Central memory CD8-positive, alpha-beta T cell (primary cell): ENCODE data around the gene DNPEP.

ENCODE experiments used
- ATAC-seq: fragments of 150-1000 bp; cut with Tn5 transposase; replicated peaks from 2 replicates; pipeline ENCODE4 v1.10.0; 2022; ENCODE audit warnings: mild to moderate bottlenecking, moderate FRiP score, moderate number of reproducible peaks; ENCODE audit not compliant: poor library complexity, severe bottlenecking; ENCODE audit errors: extremely low read depth
- DNase-seq, 2 donors: peaks; one replicate each; pipeline ENCODE4 v3.0.0; 2021; ENCODE audit warnings: low spot score in 2 of 2
- H3K27ac Mint-ChIP-seq: one replicate; pipeline ENCODE4 v1.8.0; 2022; ENCODE audit warnings: low read depth, mild to moderate bottlenecking, moderate library complexity, mixed read lengths
- H3K27me3 Mint-ChIP-seq: one replicate; pipeline ENCODE4 v1.8.0; 2022; ENCODE audit warnings: mixed read lengths
- H3K36me3 Mint-ChIP-seq: one replicate; pipeline ENCODE4 v1.8.0; 2022; ENCODE audit warnings: mild to moderate bottlenecking, moderate library complexity, mixed read lengths; ENCODE audit not compliant: insufficient read depth
- H3K4me1 Mint-ChIP-seq: one replicate; pipeline ENCODE4 v1.8.0; 2022; ENCODE audit warnings: mixed read lengths
- H3K4me3 Mint-ChIP-seq: one replicate; pipeline ENCODE4 v1.8.0; 2022; ENCODE audit warnings: mild to moderate bottlenecking, moderate library complexity, mixed read lengths
- H3K9me3 Mint-ChIP-seq: one replicate; pipeline ENCODE4 v1.8.0; 2022; ENCODE audit warnings: mixed read lengths

Gene DNPEP

DNA sequence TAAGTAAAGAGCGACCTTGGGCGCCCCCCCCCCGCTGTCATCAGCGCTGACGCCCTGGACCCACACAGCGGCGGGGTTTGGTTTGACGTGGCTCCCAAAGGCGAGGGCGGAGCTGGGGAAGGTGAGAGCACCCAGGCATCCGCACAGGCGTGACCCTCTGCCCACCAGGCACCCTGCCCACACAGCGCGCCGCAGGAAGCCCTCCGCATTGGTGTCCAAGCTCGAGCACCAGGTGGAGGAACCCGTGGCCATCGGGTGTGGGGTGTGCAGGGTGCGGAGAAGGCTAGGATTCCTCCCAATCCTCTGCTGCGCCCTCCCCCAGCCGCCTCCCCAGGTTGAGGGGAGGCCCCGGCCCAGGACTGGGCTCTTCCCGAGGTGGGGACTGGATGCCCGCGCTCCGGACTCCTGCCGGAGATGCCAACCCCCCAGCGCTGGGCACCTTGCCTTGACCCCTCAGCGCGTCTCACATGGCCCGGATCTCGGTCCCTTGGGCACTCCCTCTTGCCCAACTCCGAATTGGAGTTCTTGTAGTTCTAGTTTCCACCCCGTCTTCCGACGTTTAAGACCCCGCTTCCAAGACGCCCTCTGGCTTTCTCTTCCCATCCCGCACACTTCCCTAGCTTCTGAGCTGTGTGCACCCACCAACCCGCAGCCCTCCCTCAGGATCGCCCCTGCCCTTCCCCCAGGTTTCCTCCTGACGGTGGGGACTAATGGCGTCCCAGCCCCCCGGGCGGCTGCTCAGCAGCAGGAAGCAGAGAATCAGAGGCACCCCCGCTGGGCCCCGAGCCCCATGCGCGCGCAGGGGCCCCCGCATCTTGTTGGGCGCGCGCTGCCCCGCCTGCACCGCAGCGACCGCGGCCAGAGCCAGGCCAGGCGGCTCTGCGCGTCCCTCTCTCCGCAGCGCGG is 29.3 kb downstream of the DNPEP start:
- Mint-ChIP-seq H3K27me3 (peaks cover 62% of the 10 kb centered on the region), H3K4me1 (no peaks in the 10 kb centered on the region), H3K4me3 (no peak overlapping the region), H3K9me3 (no peaks in the 10 kb centered on the region), H3K27ac (no peak overlapping the region), H3K36me3 (no peaks in the 10 kb centered on the region)
- no peak for ATAC-seq
- DNase-seq, result no peak

DNA sequence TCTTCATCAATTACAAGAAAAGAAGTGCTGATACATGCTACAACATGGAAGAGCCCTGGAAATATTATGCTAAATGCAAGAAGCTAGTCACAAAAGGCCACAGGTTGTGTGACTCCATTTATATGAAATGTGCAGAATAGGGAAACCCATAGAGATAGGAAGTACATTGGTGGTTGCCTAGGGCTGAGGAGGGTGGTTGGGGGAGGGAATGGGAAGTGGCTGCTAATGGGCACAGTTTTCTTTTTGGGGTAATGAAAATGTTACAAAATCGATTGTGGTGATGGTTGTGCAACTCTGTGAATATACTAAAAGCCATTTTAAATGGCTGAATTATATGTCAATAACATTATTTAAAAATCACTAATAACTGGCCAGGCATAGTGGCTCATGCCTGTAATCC is 30.9 kb downstream of the DNPEP start:
- no peak for DNase-seq
- peaks cover 63% of the 10 kb centered on the region for H3K27me3 Mint-ChIP-seq
- no peak for ATAC-seq
- no peaks in the 10 kb centered on the region for H3K36me3 Mint-ChIP-seq
- no peaks in the 10 kb centered on the region for H3K9me3 Mint-ChIP-seq
- no peaks in the 10 kb centered on the region for H3K4me1 Mint-ChIP-seq
- no peak overlapping the region for H3K4me3 Mint-ChIP-seq
- no peak overlapping the region for H3K27ac Mint-ChIP-seq

DNA sequence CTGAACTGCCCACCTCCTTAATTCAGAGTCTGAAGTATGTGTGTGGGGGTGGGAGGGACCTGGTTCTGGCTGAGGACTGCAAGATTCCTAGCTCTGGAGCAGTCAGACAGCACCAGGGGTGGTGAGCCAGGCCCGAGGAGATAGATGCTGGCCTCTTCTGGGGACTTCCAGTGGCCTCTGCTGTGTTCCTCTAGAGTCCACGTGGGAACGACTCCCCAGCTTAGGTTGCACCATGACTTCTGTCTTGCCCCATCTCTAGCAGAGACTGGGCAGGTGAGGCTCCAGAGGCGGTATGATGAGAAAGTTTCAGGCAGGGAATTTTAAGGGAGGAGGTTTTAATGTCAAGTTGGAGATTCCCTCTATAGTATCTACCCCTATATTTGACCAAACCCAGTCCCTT is 33.1 kb downstream of the DNPEP start:
- Mint-ChIP-seq H3K36me3 (peaks cover 4% of the 10 kb centered on the region), H3K27ac (no peak overlapping the region), H3K4me3 (no peak overlapping the region), H3K27me3 (peaks cover 65% of the 10 kb centered on the region), H3K4me1 (no peaks in the 10 kb centered on the region), H3K9me3 (no peaks in the 10 kb centered on the region)
- no peak for DNase-seq
- ATAC-seq, result no peak

DNA sequence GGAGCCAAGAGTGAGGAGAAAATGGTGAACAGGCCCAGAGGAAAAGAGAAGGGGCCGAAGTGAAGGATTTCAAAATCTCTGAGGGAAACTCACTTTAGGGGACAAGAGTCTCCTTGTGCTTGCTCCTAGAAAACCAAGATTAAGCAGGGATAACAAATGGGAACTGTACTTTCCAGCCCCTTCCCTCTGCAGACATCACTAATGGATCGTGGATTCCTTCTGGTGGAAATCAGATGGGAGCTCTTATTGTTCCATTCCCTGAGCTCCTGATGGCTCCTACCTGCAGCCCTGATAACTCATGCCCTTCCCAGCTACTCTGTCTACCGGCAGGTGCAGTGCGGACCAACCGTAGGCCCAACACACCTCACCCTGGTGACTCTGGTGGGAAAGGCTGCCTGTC is 34.6 kb downstream of the DNPEP start:
- Mint-ChIP-seq H3K9me3 (no peaks in the 10 kb centered on the region), H3K4me3 (no peak overlapping the region), H3K27ac (no peak overlapping the region), H3K27me3 (peaks cover 74% of the 10 kb centered on the region), H3K36me3 (peaks cover 4% of the 10 kb centered on the region), H3K4me1 (no peaks in the 10 kb centered on the region)
- DNase-seq, result no peak
- ATAC-seq, result no peak

DNA sequence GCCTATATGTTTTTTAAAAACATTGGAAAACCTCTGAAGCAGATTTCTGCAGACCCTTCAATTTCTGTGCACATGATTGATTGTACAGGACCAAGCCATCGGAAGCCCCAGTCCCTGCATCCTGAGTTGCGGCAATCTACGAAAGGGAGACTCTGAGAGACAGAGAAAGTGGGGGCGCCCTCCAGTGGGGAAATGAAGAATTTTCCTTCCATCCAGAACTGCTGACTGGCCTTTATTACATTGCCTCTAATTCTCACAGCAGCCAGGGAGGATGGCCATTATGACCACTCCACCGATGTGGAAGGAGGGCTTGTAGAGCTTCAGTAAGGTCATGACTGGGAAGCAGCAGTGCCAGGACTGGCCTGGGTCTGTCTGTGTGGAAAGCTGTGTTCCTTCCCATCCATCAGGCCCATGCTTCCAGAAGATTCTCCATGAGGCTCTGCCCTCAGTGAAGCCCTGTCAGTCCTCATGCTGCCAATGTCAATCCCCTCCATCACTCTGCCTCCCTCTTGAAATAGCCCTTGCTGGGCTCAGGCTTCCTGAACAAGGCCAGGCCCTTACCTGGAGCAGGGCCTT is 35.2 kb downstream of the DNPEP start:
- H3K4me3 Mint-ChIP-seq, result no peak overlapping the region
- peaks cover 74% of the 10 kb centered on the region for H3K27me3 Mint-ChIP-seq
- peaks cover 4% of the 10 kb centered on the region for H3K36me3 Mint-ChIP-seq
- DNase-seq (peak; percentile 39 to 52), ATAC-seq (peak; percentile 52)
- no peak overlapping the region for H3K27ac Mint-ChIP-seq
- no peaks in the 10 kb centered on the region for H3K9me3 Mint-ChIP-seq
- no peaks in the 10 kb centered on the region for H3K4me1 Mint-ChIP-seq

DNA sequence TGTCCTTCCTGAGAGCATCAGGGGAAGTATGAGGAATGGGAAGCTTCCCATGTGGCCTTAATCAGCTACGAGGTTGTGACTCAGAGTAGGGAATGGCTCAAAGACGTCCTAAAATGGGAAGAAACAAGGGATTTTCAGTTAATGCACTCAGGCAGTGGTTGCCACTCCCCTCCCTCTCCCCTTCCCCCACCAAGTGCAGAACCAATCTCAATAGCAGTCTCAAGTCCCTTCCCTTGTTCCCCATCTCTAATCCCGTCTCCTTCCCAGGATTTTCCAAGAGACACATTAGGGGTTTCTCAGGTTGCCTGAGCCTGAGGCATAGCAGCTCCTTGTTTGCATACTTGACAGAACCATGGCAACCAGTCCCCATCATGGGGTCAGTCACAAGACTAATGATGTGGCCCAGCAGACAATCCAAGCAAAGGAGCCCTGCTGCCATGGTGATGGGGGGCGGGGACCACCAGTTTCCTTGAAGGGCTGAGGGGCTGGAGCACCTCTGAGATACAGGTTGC is 36.9 kb downstream of the DNPEP start:
- no peak overlapping the region for H3K27ac Mint-ChIP-seq
- DNase-seq, result no peak
- no peaks in the 10 kb centered on the region for H3K4me1 Mint-ChIP-seq
- peaks cover 4% of the 10 kb centered on the region for H3K36me3 Mint-ChIP-seq
- ATAC-seq, result no peak
- H3K9me3 Mint-ChIP-seq, result no peaks in the 10 kb centered on the region
- H3K27me3 Mint-ChIP-seq, result peaks cover 72% of the 10 kb centered on the region
- no peak overlapping the region for H3K4me3 Mint-ChIP-seq

DNA sequence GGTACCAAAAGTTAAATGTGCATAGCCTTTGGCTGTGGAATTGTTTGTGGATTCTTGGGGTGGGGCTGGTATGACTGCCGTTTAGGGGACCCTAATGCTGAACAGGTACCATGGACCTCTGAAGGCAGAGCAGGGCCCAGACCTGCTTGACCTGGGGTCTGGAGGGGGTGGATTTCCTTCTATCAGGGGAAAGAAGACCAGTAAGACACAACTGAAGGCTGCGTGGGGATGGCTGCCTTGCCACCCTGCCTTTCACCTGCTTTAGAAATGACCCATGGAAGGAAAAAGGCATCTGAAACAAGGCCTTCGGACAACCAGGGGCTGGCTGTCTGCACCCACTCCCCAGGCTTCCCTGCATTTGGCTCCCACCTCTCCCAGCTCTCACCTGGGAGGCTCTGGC is 37.5 kb downstream of the DNPEP start:
- Mint-ChIP-seq H3K27me3 (peaks cover 72% of the 10 kb centered on the region), H3K4me1 (no peaks in the 10 kb centered on the region), H3K36me3 (peaks cover 4% of the 10 kb centered on the region), H3K27ac (no peak overlapping the region), H3K4me3 (no peak overlapping the region), H3K9me3 (no peaks in the 10 kb centered on the region)
- DNase-seq, result no peak
- ATAC-seq, result no peak

DNA sequence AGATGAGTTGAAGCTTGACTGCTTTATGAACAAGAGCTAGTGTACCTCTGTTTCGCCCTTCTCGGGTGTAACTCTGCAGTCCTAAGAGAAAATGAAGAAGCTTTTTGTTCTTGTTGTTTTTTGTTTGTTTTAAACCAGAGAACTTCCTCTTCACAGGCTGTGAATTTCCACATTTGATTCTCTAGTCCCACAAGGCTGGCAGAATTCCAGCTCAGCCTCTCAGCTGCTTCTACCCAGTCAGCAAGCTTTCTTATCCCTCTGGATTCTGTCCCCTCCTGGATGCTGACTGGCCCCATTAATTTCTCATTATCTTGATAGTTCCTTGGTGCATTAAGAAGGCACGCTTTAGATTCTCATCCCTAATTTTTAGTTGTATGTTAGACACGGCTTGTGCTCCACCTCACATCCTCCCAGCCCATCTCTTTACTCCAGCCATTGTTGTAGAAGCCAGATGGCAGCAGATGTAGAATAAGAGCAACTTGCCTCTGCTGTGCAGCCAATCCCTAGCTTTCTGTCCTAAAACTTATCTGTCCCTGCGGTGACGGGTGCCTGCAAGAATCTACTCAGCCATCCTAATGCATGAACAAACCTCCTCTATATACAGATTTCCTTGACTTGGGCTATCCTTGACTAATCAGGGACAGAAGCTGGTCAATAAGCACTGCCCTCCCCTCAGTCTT is 42.8 kb downstream of the DNPEP start:
- Mint-ChIP-seq H3K27ac (no peak overlapping the region), H3K9me3 (no peaks in the 10 kb centered on the region), H3K27me3 (peaks cover 56% of the 10 kb centered on the region), H3K36me3 (no peaks in the 10 kb centered on the region), H3K4me1 (no peaks in the 10 kb centered on the region), H3K4me3 (no peak overlapping the region)
- ATAC-seq (no peak), DNase-seq (no peak)

DNA sequence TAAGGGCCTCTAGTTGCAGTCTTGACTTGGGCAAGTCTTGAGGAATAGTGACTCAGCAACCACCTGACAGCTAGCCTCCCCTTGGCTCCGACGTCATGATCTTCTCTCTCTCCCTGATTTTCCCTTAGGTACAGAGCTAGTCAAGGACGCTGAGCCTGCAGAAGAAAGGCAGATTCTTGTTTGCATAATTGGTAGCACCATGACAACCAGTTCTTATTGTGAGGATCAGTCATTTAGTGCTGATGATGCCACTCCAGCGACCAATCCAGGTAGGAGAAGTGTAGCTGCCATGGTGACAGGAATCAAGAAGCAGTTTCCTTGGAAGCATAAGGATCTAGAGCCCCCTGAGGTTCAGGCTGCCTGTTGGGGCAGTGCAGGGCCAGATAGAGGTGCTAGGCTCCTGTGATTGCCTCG is 52.3 kb downstream of the DNPEP start:
- no peak for DNase-seq
- peaks cover 3% of the 10 kb centered on the region for H3K36me3 Mint-ChIP-seq

DNA sequence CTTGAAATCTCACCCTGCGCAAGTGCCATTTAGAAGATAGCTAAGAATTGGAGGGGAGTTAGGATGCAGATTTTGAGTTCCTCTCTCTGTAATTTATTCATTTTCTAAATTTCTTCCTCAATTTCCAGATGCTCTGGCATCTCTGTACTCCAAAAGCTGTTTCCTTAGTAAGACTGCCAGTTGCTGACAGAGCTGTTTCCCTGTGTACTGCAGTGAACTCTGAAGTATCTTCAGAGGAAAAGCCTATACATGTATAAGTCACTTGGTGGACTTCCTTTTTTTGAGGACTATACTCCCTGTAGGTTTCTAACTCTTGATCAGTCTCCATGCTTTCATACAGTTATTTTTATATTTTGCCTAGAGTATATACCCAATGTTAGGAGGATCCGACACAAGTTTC is 53.6 kb downstream of the DNPEP start:
- H3K4me3 Mint-ChIP-seq, result no peak overlapping the region
- peaks cover 3% of the 10 kb centered on the region for H3K36me3 Mint-ChIP-seq
- H3K4me1 Mint-ChIP-seq, result peaks cover 7% of the 10 kb centered on the region
- DNase-seq (no peak), ATAC-seq (no peak)
- peaks cover 98% of the 10 kb centered on the region for H3K27me3 Mint-ChIP-seq
- peaks cover 18% of the 10 kb centered on the region for H3K9me3 Mint-ChIP-seq
- no peak overlapping the region for H3K27ac Mint-ChIP-seq

More for the DNA sequence above, 52.3 kb downstream of the DNPEP start:
- no peak for ATAC-seq
- peaks cover 7% of the 10 kb centered on the region for H3K4me1 Mint-ChIP-seq
- H3K27ac Mint-ChIP-seq, result no peak overlapping the region
- H3K27me3 Mint-ChIP-seq, result peaks cover 99% of the 10 kb centered on the region
- no peak overlapping the region for H3K4me3 Mint-ChIP-seq
- peaks cover 18% of the 10 kb centered on the region for H3K9me3 Mint-ChIP-seq

DNA sequence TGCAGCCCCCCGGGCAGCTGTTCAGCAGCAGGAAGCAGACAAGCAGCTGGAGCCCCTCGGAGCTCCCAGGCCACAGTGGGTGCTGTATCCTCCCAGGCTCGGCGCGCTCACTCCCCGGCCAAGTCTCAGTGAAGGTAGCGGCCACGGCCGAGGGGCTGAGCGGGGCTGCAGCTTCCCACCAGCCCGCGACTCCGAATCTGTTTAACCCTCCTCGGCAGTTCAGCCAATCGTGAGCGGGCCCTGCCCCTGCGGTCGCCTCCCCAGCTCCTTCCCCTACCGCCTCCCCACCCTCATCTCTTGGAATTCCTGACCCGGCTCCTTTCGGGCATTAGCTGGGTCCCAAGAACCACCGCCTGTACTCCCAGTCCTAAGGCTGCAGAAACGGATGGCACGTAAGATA is 55.2 kb downstream of the DNPEP start, which contains the start of gene RESP18:
Gene RESP18, minus strand, starts transcription at position 203 of the 400 bp plus-strand sequence.
- H3K27me3 Mint-ChIP-seq, result peaks cover 99% of the 10 kb centered on the region
- no peak for ATAC-seq
- H3K36me3 Mint-ChIP-seq, result peaks cover 6% of the 10 kb centered on the region
- DNase-seq, result no peak
- H3K27ac Mint-ChIP-seq, result no peak within 1 kb of the TSS
- H3K9me3 Mint-ChIP-seq, result peaks cover 18% of the 10 kb centered on the region
- H3K4me3 Mint-ChIP-seq, result no peak within 1 kb of the TSS
- H3K4me1 Mint-ChIP-seq, result peaks cover 7% of the 10 kb centered on the region

DNA sequence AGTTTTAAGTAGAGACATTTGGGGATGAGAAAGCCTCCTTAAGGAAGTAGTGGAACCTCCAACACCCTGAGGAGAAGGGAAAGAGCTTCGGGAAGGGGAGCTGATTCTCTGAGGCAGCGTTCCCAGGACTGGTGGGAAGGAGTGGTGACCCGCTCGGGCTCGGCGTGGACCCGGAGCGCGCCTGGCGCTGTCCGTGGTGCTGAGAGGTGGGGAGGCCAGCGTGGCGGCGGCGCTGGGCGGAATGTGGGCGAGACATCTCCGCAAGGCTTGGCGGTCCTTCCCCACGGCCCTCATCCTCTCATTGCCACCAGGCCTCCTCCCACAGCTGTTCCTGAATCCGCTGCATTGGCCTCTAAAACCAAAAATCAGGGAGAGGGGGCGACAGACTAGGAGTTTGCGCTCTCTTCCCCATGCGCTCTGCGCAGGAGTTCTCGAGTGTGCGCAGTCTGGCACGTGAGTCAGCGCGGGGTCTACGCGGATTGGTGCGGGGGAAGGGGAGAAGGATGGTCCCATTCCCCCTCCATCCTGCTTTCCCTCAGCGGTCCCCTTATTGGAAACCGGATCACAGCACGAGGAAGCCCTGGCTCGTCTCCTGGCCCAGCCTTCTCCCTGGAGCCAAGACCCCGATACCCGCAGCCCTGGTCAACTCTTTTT is 56.0 kb downstream of the DNPEP start:
- no peak overlapping the region for H3K4me3 Mint-ChIP-seq
- H3K27me3 Mint-ChIP-seq, result peaks cover 91% of the 10 kb centered on the region
- peaks cover 7% of the 10 kb centered on the region for H3K4me1 Mint-ChIP-seq
- H3K27ac Mint-ChIP-seq, result no peak overlapping the region
- peaks cover 18% of the 10 kb centered on the region for H3K9me3 Mint-ChIP-seq
- peaks cover 6% of the 10 kb centered on the region for H3K36me3 Mint-ChIP-seq
- ATAC-seq, result no peak
- no peak for DNase-seq
